ENCODE measurements around the gene SSC4D.

GRCh38 chr7:76407718-76408117 is 1.8 kb downstream of the SSC4D start:
- TF ChIP-seq ELF4 (IDR thresholded peaks at IDR 0.05) (no peak), FOXA1 (IDR thresholded peaks at IDR 0.05) (no peak), NFRKB (IDR thresholded peaks at IDR 0.05) (no peak), SUZ12 (IDR thresholded peaks at IDR 0.05) (no peak), TARDBP (IDR thresholded peaks at IDR 0.05) (no peak), FOXM1 (IDR thresholded peaks at IDR 0.05; ENCODE audit: borderline replicate concordance) (no peak), SP1 (IDR thresholded peaks at IDR 0.05) (no peak), ZNF384 (IDR thresholded peaks at IDR 0.05) (no peak), BHLHE40 (IDR thresholded peaks at IDR 0.05; ENCODE audit: borderline replicate concordance) (no peak), CTBP1 (IDR thresholded peaks at IDR 0.05; ENCODE audit: borderline replicate concordance) (no peak), ARNT (IDR thresholded peaks at IDR 0.05) (no peak), LEF1 (IDR thresholded peaks at IDR 0.05; ENCODE audit: borderline replicate concordance) (no peak), FOXK2 (IDR thresholded peaks at IDR 0.05) (no peak)

All from HEK293T (cell line).